GM18907 (cell line): Measurements from ENCODE around the gene SPACA6.
"Not testable (repeated sequence)": the region's sequence is repeated elsewhere in the genome, so short reads cannot be mapped to it uniquely, and the experiment has no call there.

ENCODE experiments used
- ATAC-seq: cut with Tn5 transposase; IDR thresholded peaks from one replicate; pipeline ENCODE4 v1.9.1; 2021; ENCODE audit warnings: mild to moderate bottlenecking, moderate library complexity; ENCODE audit not compliant: unreplicated experiment

Gene SPACA6

DNA sequence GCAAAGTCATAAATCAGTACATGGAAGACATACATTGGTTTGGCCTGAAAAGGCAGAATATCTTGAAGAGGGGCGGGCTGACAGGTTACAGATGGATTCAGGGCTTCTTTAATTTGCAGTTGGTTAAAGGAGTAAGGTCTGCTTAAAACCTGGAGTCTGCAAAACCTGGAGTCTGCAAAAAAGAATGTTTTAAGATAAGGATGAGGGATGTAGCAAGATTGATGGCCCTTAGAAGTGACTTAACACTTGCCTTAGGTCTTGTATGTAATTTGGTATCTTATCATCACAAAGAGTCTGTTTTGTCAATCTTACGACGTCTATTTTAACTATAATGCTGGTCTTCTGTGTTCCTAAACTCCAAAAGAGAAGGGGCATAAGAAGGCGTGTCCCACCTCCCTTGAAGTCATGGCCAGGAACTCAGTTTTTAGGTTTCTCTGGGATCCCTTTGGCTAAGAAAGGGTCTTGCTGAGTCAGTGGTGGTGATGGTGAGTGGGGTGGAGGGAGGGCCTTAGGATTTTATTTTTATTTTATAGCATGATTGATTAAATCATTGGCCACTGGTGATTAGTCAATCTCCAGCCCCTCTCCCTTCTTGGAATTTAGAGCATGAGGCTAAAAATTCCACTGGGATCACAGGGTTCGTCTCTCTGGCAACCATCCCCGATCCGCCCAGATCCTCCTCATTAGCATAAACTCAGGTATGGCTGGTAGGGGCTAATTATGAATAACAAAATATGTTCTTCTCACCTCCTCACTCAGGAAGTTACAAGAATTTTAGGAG lies 40.8 kb downstream of the SPACA6 start:
- ATAC-seq = no peak

DNA sequence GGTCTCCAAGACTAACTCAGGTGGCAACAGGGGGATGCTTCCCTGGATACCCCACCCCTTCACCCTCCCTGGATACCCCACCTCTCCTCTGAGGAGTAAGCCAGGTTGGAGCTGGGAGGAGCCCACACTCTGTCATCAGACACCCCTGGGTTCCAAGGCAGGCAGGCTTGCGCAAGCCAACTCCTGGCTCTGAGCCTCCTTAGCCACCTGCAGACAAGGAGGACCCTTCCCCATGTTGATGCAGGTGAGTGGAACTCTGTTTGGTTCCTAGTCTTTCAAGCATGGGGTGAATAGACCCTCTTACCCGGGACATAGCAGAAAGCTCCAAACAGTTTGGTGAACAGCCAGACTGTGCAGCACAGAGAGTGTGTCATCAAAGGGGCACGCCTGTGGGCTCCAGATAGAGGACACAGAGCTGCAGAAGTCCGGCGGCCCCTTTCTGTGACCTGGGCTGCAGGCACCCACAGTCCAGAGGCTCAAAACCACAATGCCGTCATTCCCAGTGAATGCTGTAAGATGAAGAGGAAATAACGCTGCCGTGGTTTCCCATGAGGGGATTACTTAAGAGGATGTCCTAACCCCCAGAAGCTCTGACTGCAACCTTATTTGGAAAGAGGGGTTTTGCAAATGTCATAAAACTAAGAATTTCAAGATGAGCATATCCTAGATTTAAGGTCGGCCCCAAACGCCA lies 42.8 kb downstream of the SPACA6 start:
- ATAC-seq = no peak

GRCh38 chr19:51737389-51737788 lies 44.3 kb downstream of the SPACA6 start:
- ATAC-seq = no peak

- ATAC-seq = no peak
These were observed 44.8 kb downstream of the SPACA6 start for GRCh38 chr19:51737924-51738323.

DNA sequence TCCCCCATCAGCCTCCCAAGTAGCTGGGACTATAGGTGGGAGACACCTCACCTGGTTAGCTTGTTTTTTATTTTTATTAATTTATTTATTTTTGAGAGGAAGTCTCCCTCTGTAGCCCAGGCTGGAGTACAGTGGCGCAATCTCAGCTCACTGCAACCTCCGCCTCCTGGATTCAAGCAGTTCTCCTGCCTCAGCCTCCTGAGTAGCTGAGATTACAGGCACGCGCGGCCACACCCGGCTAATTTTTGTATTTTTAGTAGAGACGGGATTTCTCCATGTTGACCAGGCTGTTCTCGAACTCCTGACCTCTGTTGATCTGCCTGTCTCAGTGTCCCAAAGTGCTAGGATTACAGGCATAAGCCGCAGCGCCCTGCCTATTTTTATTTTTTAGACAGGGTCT lies 45.4 kb downstream of the SPACA6 start:
- ATAC-seq = not testable (repeated sequence)

DNA sequence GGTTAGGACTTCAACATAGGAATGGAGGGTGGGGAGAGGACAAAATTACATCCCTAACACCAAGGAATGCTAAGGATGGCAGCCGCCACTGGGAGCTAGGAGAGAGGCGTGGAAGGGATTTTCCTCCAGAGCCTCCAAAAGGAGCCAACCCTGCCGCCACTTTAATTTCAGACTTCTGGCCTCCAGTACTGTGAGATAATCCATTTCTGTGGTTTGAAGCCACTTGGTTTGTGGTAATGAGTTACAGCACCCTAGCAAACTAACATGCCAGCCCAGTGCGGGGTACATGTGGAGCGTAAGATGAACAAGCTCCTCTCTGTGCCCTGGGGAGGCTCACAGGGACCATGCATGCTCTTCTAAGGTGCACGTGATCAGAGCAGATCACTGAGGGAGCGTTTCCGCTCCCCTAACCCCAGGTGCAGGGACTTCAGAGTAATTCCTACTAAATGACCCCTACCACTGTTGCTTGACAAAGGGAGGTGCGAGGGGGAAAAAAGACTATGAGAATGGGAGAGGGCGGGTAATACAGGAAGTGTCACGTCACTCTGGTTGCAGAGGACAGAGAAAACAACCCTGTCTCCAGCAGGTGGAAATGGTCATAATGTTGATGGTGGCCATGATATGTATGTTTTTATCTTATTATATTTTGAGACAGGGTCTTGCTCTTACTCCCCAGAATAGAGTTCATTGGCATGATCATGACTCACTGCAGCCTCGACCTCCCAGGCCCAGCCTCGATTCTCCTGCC lies 46.5 kb downstream of the SPACA6 start:
- ATAC-seq = no peak

GRCh38 chr19:51740356-51740755 lies 47.2 kb downstream of the SPACA6 start:
- no peak for ATAC-seq

- ATAC-seq = no peak
These were observed 49.7 kb downstream of the SPACA6 start for GRCh38 chr19:51742789-51743188.

DNA sequence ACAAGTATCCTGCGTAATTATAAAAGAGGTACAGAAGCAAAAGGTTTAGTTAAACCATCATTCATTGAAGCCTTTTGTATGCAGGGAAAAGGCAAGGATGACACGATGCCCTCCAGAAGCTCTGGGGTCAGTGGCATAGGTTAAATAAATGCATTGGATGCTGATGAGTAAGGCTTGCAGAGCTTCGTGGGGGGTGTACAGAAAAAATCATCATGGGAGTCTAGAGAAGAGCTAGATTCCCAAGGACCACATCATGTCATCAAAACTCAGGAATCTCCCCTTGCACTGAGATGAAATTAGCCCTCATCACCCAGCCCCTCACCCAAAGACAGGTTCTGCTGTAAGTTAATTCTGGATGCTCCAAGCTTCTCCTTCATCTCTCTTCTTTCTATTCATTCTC lies 50.3 kb downstream of the SPACA6 start:
- ATAC-seq = no peak

- ATAC-seq = no peak
These were observed 53.6 kb downstream of the SPACA6 start for GRCh38 chr19:51746731-51747130.

DNA sequence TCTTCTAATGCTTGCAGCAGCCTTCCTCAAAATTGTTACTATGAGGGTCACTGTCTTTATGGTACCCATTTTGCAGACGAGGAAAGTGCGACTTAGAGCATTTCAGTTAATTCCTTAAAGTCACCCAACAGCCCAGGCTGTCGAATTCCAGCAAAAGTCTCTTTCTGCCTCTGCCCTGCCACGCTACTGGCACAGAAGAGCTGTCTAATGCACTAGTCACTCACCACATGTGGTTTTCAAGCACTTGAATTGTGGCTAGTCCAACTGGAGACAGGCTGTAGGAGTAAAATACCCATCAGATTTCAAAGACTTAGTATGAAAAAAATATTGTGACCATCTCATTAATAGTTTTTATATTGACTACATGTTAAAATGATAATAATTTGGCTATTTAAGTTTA lies 56.8 kb downstream of the SPACA6 start:
- ATAC-seq = no peak

DNA sequence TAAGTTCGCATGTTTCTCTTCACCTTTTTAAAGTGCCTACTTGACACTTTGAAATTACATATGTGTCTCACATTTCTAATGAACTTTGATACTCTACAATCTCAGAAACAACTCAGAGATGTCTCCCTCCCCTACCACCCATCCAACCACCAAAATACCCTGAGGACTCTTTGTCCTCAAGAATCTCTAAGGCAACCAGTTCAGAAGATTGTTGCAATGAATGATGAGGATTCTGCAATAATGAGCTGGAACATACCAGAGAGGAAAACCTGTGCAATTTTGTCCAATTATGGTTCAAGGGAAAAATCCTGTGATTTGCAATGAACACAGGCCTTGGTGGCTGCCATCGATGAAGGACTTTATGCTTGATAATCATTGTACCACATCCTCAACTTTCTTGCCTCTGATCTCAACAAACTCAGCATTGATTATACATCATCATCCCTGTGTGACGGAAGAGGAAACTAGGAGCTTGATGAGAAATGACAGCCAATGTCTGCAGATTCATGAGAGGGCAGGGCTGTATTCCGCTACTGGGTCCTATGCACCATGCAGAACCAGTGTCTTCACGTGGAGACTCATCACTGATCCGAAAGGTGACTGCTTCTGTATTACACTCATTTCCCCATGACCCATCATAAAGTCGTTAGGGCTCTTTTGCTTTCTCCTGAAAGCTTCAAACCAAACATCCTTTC lies 57.4 kb downstream of the SPACA6 start:
- no peak for ATAC-seq

DNA sequence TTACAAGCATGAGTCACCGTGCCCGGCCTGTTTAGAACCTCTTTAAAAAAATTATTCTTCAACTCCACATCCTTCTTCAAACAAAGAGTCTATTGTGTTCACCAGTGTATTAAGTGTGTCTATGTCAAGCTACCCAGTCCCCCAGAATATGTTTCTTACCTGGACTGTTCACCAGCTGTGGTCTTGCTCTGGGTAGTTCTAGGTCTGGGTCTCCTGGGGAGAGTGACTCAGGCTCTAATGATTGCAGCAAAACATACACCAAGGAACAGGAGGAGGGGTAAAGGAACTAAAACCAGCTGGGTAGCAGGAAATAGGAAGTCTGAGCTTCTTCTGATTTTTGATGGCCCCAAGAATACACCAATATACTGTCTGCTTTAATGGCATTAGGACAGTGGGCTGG lies 58.5 kb downstream of the SPACA6 start, which contains the start of gene FPR1:
TSS of gene FPR1 (minus strand) at position 224 of the 400 bp plus-strand sequence. CDS start 4,884 bp downstream, outside the sequence.
- no peak for ATAC-seq

- no peak for ATAC-seq
These were observed 61.0 kb downstream of the SPACA6 start for GRCh38 chr19:51754109-51754508.

- no peak for ATAC-seq
These were observed 61.6 kb downstream of the SPACA6 start for GRCh38 chr19:51754770-51755169.
